ENCODE measurements around the gene LTBR.

DNA sequence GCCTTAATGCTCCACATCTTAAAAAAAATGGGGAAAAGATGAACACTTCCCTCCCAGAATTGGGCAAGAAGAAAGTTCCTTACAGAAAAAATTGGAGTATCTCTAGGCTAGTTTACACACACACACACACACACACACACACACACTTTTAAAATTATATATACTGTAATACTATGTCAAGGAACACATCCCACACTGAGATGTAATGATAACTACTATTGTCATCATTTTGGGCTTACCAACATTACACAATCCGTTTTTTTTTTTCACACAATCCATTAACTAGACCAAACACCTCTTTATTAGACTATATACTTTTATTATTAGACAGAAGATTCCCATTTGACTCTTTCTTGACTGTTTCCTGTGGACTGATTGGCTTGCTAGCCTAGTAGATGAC lies 2.5 kb downstream of the LTBR start:
- TF ChIP-seq, protein P1, sequence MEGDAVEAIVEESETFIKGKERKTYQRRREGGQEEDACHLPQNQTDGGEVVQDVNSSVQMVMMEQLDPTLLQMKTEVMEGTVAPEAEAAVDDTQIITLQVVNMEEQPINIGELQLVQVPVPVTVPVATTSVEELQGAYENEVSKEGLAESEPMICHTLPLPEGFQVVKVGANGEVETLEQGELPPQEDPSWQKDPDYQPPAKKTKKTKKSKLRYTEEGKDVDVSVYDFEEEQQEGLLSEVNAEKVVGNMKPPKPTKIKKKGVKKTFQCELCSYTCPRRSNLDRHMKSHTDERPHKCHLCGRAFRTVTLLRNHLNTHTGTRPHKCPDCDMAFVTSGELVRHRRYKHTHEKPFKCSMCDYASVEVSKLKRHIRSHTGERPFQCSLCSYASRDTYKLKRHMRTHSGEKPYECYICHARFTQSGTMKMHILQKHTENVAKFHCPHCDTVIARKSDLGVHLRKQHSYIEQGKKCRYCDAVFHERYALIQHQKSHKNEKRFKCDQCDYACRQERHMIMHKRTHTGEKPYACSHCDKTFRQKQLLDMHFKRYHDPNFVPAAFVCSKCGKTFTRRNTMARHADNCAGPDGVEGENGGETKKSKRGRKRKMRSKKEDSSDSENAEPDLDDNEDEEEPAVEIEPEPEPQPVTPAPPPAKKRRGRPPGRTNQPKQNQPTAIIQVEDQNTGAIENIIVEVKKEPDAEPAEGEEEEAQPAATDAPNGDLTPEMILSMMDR (IDR thresholded peaks at IDR 0.05 in 2 of 3, conservative IDR thresholded peaks at IDR 0.05 in 1 of 3; ENCODE audit: control insufficient read depth in 2 of 3, extremely low read depth in 1 of 3, insufficient read depth in 1 of 3, low read depth in 3 of 3, low read length in 3 of 3), result no peak
- TF ChIP-seq CEBPB (IDR thresholded peaks at IDR 0.05; ENCODE audit: borderline replicate concordance in 1 of 2, low read depth in 2 of 2, low read length in 2 of 2) (no peak), RCOR1 (conservative IDR thresholded peaks at IDR 0.05; ENCODE audit: low read depth, low read length) (no peak), SREBF2 (IDR thresholded peaks at IDR 0.05; ENCODE audit: low read length) (no peak), IKZF2 (IDR thresholded peaks at IDR 0.05) (no peak), CHD2 (IDR thresholded peaks at IDR 0.05; ENCODE audit: borderline replicate concordance, low read depth, low read length) (no peak), TCF12 (IDR thresholded peaks at IDR 0.05; ENCODE audit: low read depth, low read length) (no peak), EZH2 (IDR thresholded peaks at IDR 0.05; ENCODE audit: borderline replicate concordance, control insufficient read depth, low read depth, low read length) (no peak), SMC3 (IDR thresholded peaks at IDR 0.05; ENCODE audit: borderline replicate concordance, low read length) (no peak), HDGF (IDR thresholded peaks at IDR 0.05) (no peak), NRF1 (conservative IDR thresholded peaks at IDR 0.05; ENCODE audit: low read depth, low read length) (no peak)
- TF ChIP-seq, protein P2, sequence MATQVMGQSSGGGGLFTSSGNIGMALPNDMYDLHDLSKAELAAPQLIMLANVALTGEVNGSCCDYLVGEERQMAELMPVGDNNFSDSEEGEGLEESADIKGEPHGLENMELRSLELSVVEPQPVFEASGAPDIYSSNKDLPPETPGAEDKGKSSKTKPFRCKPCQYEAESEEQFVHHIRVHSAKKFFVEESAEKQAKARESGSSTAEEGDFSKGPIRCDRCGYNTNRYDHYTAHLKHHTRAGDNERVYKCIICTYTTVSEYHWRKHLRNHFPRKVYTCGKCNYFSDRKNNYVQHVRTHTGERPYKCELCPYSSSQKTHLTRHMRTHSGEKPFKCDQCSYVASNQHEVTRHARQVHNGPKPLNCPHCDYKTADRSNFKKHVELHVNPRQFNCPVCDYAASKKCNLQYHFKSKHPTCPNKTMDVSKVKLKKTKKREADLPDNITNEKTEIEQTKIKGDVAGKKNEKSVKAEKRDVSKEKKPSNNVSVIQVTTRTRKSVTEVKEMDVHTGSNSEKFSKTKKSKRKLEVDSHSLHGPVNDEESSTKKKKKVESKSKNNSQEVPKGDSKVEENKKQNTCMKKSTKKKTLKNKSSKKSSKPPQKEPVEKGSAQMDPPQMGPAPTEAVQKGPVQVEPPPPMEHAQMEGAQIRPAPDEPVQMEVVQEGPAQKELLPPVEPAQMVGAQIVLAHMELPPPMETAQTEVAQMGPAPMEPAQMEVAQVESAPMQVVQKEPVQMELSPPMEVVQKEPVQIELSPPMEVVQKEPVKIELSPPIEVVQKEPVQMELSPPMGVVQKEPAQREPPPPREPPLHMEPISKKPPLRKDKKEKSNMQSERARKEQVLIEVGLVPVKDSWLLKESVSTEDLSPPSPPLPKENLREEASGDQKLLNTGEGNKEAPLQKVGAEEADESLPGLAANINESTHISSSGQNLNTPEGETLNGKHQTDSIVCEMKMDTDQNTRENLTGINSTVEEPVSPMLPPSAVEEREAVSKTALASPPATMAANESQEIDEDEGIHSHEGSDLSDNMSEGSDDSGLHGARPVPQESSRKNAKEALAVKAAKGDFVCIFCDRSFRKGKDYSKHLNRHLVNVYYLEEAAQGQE (IDR thresholded peaks at IDR 0.05; ENCODE audit: low read depth, low read length), result no peak

Measured in GM12878 (cell line).